ENCODE measurements around the gene NR2C2AP. TPM values are rescaled to one million over a fixed set of nuclear protein-coding genes. Genes with fewer than 3 reads are reported as not detected.

The NR2C2AP gene
- total and polyA plus RNA-seq, 2 experiments from 2014 or later = 13.5 to 14.3 TPM

GRCh38 chr19:19169236-19170052 is 33.8 kb downstream of the NR2C2AP start:
- no peaks in the 10 kb centered on the region for H3K9me2 ChIP-seq (ENCODE audit: insufficient read depth)
- in situ Hi-C loops (cut with MboI) = no loop called here
- WGBS, 2 experiments (ENCODE audit: low coverage in 1 of 2, low lambda C conversion rate in 2 of 2, missing lambda C conversion rate in 2 of 2) = 79 to 83% methylated on average over 9 of the region's 9 CpGs
- no peaks in the 10 kb centered on the region for H3K79me2 ChIP-seq (ENCODE audit: insufficient read depth)
- H3K4me1 ChIP-seq (ENCODE audit: insufficient read depth) = no peaks in the 10 kb centered on the region
- TF ChIP-seq EZH2phosphoT487 (IDR thresholded peaks at IDR 0.05; ENCODE audit: insufficient read depth, low read depth) (no peak), EZH2 (IDR thresholded peaks at IDR 0.05; ENCODE audit: insufficient read depth, poor library complexity, severe bottlenecking) (no peak)
- no peaks in the 10 kb centered on the region for H4K20me1 ChIP-seq (ENCODE audit: insufficient read depth)
- H3K27me3 ChIP-seq (replicated peaks; ENCODE audit: insufficient read depth) = no peaks in the 10 kb centered on the region
- no peak overlapping the region for H3K4me2 ChIP-seq (ENCODE audit: unreplicated experiment)
- H3K36me3 ChIP-seq (ENCODE audit: low read depth) = no peaks in the 10 kb centered on the region
- no peak overlapping the region for H3K9ac ChIP-seq
- no peak for DNase-seq
- no peaks in the 10 kb centered on the region for H3K9me3 ChIP-seq (ENCODE audit: low read depth)
- no peak overlapping the region for H3K4me3 ChIP-seq
- no peak overlapping the region for H3K27ac ChIP-seq
- no peaks in the 10 kb centered on the region for H3F3A ChIP-seq (ENCODE audit: insufficient read depth)
- H2AFZ ChIP-seq = no peak overlapping the region

GRCh38 chr19:19167612-19168011 is 35.6 kb downstream of the NR2C2AP start:
- no peak for DNase-seq
- H3K27me3 ChIP-seq (replicated peaks; ENCODE audit: insufficient read depth) = no peaks in the 10 kb centered on the region
- no peaks in the 10 kb centered on the region for H3K79me2 ChIP-seq (ENCODE audit: insufficient read depth)
- H3K9me3 ChIP-seq (ENCODE audit: low read depth) = no peaks in the 10 kb centered on the region
- H3K4me3 ChIP-seq = no peak overlapping the region
- no peak overlapping the region for H3K4me2 ChIP-seq (ENCODE audit: unreplicated experiment)
- 93 to 97% methylated on average over 3 of the region's 3 CpGs for WGBS, 2 experiments (ENCODE audit: low coverage in 1 of 2, low lambda C conversion rate in 2 of 2, missing lambda C conversion rate in 2 of 2)
- H3K27ac ChIP-seq = no peak overlapping the region
- H3F3A ChIP-seq (ENCODE audit: insufficient read depth) = no peaks in the 10 kb centered on the region
- no peaks in the 10 kb centered on the region for H3K4me1 ChIP-seq (ENCODE audit: insufficient read depth)
- TF ChIP-seq EZH2 (IDR thresholded peaks at IDR 0.05; ENCODE audit: insufficient read depth, poor library complexity, severe bottlenecking) (no peak), EZH2phosphoT487 (IDR thresholded peaks at IDR 0.05; ENCODE audit: insufficient read depth, low read depth) (no peak)
- no peak overlapping the region for H3K9ac ChIP-seq
- no peaks in the 10 kb centered on the region for H4K20me1 ChIP-seq (ENCODE audit: insufficient read depth)
- in situ Hi-C loops (cut with MboI) = no loop called here
- H2AFZ ChIP-seq = no peak overlapping the region
- H3K36me3 ChIP-seq (ENCODE audit: low read depth) = no peaks in the 10 kb centered on the region
- no peaks in the 10 kb centered on the region for H3K9me2 ChIP-seq (ENCODE audit: insufficient read depth)

GRCh38 chr19:19165396-19165795 is 37.8 kb downstream of the NR2C2AP start:
- Histone ChIP-seq H2AFZ (no peak overlapping the region), H3K4me1 (ENCODE audit: insufficient read depth) (no peaks in the 10 kb centered on the region), H3K9ac (no peak overlapping the region), H4K20me1 (ENCODE audit: insufficient read depth) (no peaks in the 10 kb centered on the region), H3K9me3 (ENCODE audit: low read depth) (no peaks in the 10 kb centered on the region), H3K27ac (no peak overlapping the region), H3K79me2 (ENCODE audit: insufficient read depth) (no peaks in the 10 kb centered on the region), H3K4me2 (ENCODE audit: unreplicated experiment) (no peak overlapping the region), H3K4me3 (no peak overlapping the region), H3K9me2 (ENCODE audit: insufficient read depth) (no peaks in the 10 kb centered on the region), H3K27me3 (replicated peaks; ENCODE audit: insufficient read depth) (no peaks in the 10 kb centered on the region), H3K36me3 (ENCODE audit: low read depth) (no peaks in the 10 kb centered on the region), H3F3A (ENCODE audit: insufficient read depth) (no peaks in the 10 kb centered on the region)
- in situ Hi-C loops (cut with MboI) = no loop called here
- TF ChIP-seq EZH2phosphoT487 (IDR thresholded peaks at IDR 0.05; ENCODE audit: insufficient read depth, low read depth) (no peak), EZH2 (IDR thresholded peaks at IDR 0.05; ENCODE audit: insufficient read depth, poor library complexity, severe bottlenecking) (no peak)
- 100% methylated on average over 1 of the region's 1 CpG for WGBS, 2 experiments (ENCODE audit: low coverage in 1 of 2, low lambda C conversion rate in 2 of 2, missing lambda C conversion rate in 2 of 2)
- no peak for DNase-seq

- Histone ChIP-seq H3K4me3 (no peak overlapping the region), H3K4me2 (ENCODE audit: unreplicated experiment) (no peak overlapping the region), H3K9me2 (ENCODE audit: insufficient read depth) (no peaks in the 10 kb centered on the region), H3K36me3 (ENCODE audit: low read depth) (no peaks in the 10 kb centered on the region), H3K4me1 (ENCODE audit: insufficient read depth) (no peaks in the 10 kb centered on the region), H3K27me3 (replicated peaks; ENCODE audit: insufficient read depth) (no peaks in the 10 kb centered on the region), H3K27ac (no peak overlapping the region), H3K9me3 (ENCODE audit: low read depth) (no peaks in the 10 kb centered on the region), H3K79me2 (ENCODE audit: insufficient read depth) (no peaks in the 10 kb centered on the region), H3F3A (ENCODE audit: insufficient read depth) (no peaks in the 10 kb centered on the region), H4K20me1 (ENCODE audit: insufficient read depth) (no peaks in the 10 kb centered on the region), H3K9ac (no peak overlapping the region), H2AFZ (no peak overlapping the region)
- DNase-seq = no peak
- TF ChIP-seq EZH2phosphoT487 (IDR thresholded peaks at IDR 0.05; ENCODE audit: insufficient read depth, low read depth) = no peak
- TF ChIP-seq EZH2 (IDR thresholded peaks at IDR 0.05; ENCODE audit: insufficient read depth, poor library complexity, severe bottlenecking) = no peak
- in situ Hi-C loops (cut with MboI) = no loop called here
- WGBS, 2 experiments (ENCODE audit: low coverage in 1 of 2, low lambda C conversion rate in 2 of 2, missing lambda C conversion rate in 2 of 2) = 88 to 90% methylated on average over 7 of the region's 7 CpGs
Measured at GRCh38 chr19:19162495-19162894, 40.7 kb downstream of the NR2C2AP start.

Data from GM23248 (cell line).